Retinal pigment epithelial cell (primary cell): ENCODE measurements around the gene PGP.
A peak's percentile ranks its signal among the peaks of the same experiment; 100 is the strongest.
"Not testable (repeated sequence)": the region's sequence is repeated elsewhere in the genome, so short reads cannot be mapped to it uniquely, and the experiment has no call there.

Source experiments
- DNase-seq: peaks from one replicate; pipeline ENCODE4 v3.0.0-alpha.2; 2010; ENCODE audit warnings: low read depth
- H3K4me3 ChIP-seq: 2 replicates; pipeline ENCODE4 v1.5.1; 2011; ENCODE audit warnings: mild to moderate bottlenecking, low read length, control low read depth, moderate library complexity
- TF ChIP-seq, protein P1 (sequence below): conservative IDR thresholded peaks from 2 replicates; pipeline ENCODE4 v1.5.1; 2011; ENCODE audit warnings: low read depth, low read length, control low read depth, inconsistent platforms

Gene PGP, protein sequence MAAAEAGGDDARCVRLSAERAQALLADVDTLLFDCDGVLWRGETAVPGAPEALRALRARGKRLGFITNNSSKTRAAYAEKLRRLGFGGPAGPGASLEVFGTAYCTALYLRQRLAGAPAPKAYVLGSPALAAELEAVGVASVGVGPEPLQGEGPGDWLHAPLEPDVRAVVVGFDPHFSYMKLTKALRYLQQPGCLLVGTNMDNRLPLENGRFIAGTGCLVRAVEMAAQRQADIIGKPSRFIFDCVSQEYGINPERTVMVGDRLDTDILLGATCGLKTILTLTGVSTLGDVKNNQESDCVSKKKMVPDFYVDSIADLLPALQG

DNA sequence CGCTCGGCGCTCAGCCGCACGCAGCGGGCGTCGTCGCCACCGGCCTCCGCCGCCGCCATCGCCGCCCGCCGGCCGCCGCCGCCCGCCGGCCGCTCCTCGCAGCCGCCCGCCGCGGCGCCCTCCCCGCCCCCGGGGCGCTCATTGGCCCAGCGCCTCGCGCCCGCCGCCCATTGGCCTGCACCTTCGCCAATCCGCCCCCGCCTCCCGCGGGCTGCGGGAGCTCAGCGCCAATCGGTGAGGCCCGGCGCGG is at the start of gene PGP:
Gene PGP (minus strand): TSS at position 122 of the 250 bp plus-strand sequence. CDS start 63 bp downstream, at position 59.
- TF ChIP-seq, protein P1, sequence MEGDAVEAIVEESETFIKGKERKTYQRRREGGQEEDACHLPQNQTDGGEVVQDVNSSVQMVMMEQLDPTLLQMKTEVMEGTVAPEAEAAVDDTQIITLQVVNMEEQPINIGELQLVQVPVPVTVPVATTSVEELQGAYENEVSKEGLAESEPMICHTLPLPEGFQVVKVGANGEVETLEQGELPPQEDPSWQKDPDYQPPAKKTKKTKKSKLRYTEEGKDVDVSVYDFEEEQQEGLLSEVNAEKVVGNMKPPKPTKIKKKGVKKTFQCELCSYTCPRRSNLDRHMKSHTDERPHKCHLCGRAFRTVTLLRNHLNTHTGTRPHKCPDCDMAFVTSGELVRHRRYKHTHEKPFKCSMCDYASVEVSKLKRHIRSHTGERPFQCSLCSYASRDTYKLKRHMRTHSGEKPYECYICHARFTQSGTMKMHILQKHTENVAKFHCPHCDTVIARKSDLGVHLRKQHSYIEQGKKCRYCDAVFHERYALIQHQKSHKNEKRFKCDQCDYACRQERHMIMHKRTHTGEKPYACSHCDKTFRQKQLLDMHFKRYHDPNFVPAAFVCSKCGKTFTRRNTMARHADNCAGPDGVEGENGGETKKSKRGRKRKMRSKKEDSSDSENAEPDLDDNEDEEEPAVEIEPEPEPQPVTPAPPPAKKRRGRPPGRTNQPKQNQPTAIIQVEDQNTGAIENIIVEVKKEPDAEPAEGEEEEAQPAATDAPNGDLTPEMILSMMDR: no peak
- DNase-seq: no peak
- H3K4me3 ChIP-seq: peak within 1 kb of the TSS; percentile 79

DNA sequence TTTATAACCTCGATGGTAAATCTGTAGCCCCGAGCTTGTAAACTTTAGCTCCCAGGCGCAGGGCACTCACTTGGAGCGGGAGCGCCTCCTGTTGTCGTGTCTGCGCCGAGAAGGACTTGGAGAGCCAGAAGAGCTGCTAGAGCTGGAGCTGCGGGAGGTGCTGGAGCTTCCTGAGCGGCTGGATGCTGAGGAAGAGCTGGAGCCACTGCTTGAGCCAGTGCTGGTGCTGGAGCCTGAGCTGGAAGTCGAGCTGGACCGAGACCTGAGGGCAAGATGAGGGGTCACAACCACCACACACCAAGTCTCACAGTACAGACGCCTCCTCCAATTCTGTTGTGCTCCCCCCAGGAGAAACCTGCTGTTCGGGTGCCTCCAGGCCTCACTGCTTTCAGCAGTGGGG is 48.4 kb upstream of the PGP start:
- not testable (repeated sequence) for DNase-seq, H3K4me3 ChIP-seq

DNA sequence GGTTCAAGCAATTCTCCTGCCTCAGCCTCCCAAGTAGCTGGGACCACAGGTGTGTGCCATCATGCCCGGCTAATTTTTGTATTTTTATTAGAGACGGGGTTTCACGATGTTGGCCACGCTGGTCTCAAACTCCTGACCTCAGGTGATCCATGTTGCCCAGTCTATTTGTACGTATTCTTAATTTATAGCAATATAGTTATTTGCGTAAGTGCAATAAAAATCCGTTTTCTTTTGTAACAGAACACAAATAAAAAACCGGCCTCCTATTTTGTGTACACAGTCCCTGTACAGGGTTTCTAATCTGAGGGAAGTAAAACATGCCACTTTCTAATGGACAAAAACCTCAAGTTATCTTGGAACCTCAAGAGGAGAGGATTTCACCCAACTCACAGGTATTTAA is 45.6 kb upstream of the PGP start:
- TF ChIP-seq, protein P1: no peak
- DNase-seq: no peak
- H3K4me3 ChIP-seq: no peak overlapping the region

DNA sequence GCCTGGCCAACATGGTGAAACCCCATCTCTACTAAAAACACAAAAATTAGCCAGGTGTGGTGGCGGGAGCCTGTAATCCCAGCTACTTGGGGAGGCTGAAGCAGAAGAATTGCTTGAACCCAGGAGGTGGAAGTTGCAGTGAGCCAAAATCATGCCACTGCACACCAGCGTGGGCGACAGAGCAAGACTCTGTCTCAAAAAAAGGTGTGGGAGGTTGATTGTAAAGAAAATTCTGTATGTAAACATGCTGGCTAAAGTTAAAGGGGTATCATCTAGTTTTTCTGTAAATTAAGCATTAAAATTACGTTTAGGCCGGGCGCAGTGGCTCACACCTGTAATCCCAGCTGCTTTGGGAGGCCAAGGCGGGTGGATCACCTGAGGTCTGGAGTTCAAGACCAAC is 43.9 kb upstream of the PGP start:
- not testable (repeated sequence) for DNase-seq, H3K4me3 ChIP-seq

DNA sequence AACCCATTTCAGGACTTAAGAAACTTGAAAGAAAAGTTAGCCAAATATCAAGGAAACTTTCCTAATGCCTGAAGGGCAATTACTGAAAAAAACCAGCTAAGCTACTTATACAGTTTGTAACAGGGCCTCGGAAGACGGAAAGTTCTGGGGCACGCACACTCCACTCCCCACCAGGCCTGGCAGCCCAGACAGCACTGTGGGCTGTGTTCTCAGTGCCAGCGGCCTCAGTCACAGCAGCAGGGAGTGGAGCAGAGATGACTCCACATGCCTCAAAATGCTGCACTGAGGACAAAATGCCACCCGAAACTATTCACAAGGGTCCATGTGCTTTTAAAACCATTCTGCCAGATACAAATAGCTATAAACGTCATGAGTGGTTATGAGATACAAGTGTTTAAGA is 43.1 kb upstream of the PGP start:
- TF ChIP-seq, protein P1: no peak
- no peak for DNase-seq
- H3K4me3 ChIP-seq: no peak overlapping the region

DNA sequence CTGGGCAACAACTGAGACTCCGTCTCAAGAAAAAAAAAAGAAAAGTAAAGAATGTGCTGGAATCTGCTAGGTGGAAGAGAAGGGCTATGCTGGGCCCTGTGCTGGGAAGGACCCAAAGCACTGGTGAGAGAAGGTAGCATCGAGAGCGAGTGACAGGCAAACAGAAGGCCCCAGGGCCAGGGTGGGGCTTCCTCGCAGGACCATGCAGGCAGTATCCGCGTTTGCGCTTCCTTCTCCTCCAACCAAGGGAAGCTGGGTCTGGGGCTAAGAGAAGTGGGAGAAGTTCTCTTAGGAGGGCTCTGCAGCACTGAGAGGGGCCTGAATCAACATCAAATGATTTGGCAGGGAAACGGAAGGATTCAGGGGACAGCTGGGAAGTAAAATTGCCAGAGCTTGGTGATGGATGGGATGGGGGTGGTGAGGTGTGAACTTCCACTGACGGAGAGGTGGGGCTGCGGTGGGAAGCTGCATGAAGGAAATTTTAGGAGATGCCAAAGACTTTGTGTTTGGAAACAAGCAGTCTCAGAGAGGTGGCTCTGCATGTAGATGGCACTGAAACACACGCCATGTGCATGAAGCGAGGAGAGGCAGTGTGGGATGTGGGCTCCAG is 42.0 kb upstream of the PGP start:
- no peak overlapping the region for H3K4me3 ChIP-seq
- DNase-seq: no peak

DNA sequence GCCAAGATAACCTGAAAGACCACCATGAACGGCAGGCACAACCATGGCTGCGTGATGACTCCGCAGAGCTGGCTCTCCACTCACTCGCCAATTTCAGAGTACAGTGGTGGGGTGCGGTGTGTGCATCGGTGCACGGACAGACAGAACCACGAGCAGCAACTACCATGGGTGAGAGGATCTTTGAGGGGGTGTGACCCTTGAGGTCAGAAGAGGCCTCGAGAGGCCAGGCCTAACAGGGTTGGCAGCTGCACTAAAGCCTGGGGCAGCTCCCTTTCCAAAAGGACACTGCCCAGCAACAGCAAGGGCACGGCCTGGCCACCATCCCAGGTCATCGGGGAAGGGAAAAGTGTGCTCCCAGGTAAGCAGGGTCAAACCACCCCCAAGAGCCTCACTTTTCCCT is 38.7 kb upstream of the PGP start:
- H3K4me3 ChIP-seq: no peak overlapping the region
- no peak for DNase-seq
- TF ChIP-seq, protein P1: no peak

More for the DNA sequence above, 42.0 kb upstream of the PGP start:
- TF ChIP-seq, protein P1: no peak

DNA sequence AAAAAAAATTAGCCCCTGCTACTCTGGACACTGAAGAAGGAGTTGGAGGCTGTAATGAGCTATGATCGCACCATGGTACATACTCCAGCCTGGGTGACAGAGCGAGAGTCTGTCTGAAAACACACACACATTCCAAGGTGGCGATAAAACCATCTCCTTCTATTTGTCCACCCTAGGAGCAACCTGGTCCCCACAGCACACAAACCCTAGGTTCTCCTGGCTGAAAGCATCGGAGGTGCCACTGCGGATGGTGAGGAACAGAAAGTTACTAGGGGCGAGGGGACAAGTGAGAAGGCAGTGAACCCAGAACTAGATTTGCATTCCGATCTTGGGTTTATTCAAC is 38.1 kb upstream of the PGP start:
- TF ChIP-seq, protein P1: no peak
- no peak for DNase-seq
- no peak overlapping the region for H3K4me3 ChIP-seq
